Neuronal stem cell (in vitro differentiated cells): ENCODE measurements around the gene CDKN1A. TPM values are rescaled to one million over a fixed set of nuclear protein-coding genes. Genes with fewer than 3 reads are reported as not detected.

ENCODE experiments used
- small RNA-seq: library from polyadenylated mRNA; stranded (forward); fragments of <200 nt; extraction: miRNeasy Mini kit (QIAGEN cat#:217004); gene quantifications from one replicate; pipeline ENCODE3, GENCODE V24; 2013; ENCODE audit not compliant: insufficient read depth

Gene CDKN1A

Small RNAs within 50 kb of the gene (small RNA-seq; reads per million reads assigned to genes)
- gene RF00019 = not detected
- gene RNU1-88P = 1.6 reads per million
